Omental fat pad (tissue), 4 donors: Measurements from ENCODE around the gene INSYN2B. TPM values are rescaled to one million over a fixed set of nuclear protein-coding genes. Genes with fewer than 3 reads are reported as not detected.
A peak's percentile ranks its signal among the peaks of the same experiment; 100 is the strongest.

Experiments used
- ATAC-seq: fragments of 150-250 bp; one replicate; pipeline ENCODE4 v1.9.1; 2016; ENCODE audit warnings: mild to moderate bottlenecking, moderate library complexity; ENCODE audit not compliant: low FRiP score
- DNase-seq: peaks from one replicate; pipeline ENCODE4 v3.0.0-alpha.2; 2019; ENCODE audit warnings: low spot score
- CTCF ChIP-seq, 3 donors: fragments of 450-650 bp; IDR thresholded peaks; one replicate each; pipeline ENCODE4 v1.5.1; 2016 to 2017; ENCODE audit warnings: antibody characterized with exemption in 3 of 3, mild to moderate bottlenecking in 3 of 3, moderate library complexity in 2 of 3
- total RNA-seq, 4 donors: library from RNA; depleted of rRNA; stranded (reverse); fragments of >200 nt; gene quantifications; one replicate each; pipeline ENCODE4 v1.1.0, GENCODE V29; 2016

INSYN2B gene
- total RNA-seq, 4 donors from 2014 or later: 1.4 to 8.4 (median 5.4) TPM

GRCh38 chr5:169876386-169876785 is 103.9 kb downstream of the INSYN2B start:
- no peak for TF ChIP-seq CTCF (IDR thresholded peaks at IDR 0.05)
- ATAC-seq: no peak
- DNase-seq: no peak

GRCh38 chr5:169875731-169876130 is 104.6 kb downstream of the INSYN2B start:
- TF ChIP-seq CTCF (IDR thresholded peaks at IDR 0.05): no peak
- ATAC-seq (no peak), DNase-seq (no peak)

- DNase-seq: no peak
- ATAC-seq: peak; percentile 81
- no peak for TF ChIP-seq CTCF (IDR thresholded peaks at IDR 0.05)
Observed at GRCh38 chr5:169875091-169875728, 105.1 kb downstream of the INSYN2B start.

DNA sequence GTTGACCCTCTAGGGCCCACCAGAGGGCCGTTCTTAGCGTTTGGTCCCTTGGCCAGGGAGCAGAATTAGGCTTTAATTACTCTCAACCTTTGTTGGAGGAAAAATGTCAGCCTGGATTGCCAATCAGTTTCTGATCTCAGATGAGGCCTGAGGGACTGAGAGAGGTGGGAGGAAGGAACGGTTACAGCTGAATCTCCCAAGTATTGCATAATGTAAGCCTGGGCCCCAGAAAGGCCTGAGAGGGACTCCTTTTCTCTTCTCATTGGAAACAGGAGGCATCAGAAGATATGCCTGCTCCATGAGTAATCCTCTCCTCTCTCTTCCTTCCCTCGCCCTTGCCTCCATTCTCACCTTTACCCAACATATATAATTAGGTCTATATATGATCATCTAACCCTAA is 105.7 kb downstream of the INSYN2B start:
- DNase-seq: no peak
- TF ChIP-seq CTCF (IDR thresholded peaks at IDR 0.05): no peak

GRCh38 chr5:169873642-169874041 is 106.7 kb downstream of the INSYN2B start:
- no peak for ATAC-seq
- no peak for TF ChIP-seq CTCF (IDR thresholded peaks at IDR 0.05)
- no peak for DNase-seq

More for the DNA sequence above, 105.7 kb downstream of the INSYN2B start:
- ATAC-seq: no peak

DNA sequence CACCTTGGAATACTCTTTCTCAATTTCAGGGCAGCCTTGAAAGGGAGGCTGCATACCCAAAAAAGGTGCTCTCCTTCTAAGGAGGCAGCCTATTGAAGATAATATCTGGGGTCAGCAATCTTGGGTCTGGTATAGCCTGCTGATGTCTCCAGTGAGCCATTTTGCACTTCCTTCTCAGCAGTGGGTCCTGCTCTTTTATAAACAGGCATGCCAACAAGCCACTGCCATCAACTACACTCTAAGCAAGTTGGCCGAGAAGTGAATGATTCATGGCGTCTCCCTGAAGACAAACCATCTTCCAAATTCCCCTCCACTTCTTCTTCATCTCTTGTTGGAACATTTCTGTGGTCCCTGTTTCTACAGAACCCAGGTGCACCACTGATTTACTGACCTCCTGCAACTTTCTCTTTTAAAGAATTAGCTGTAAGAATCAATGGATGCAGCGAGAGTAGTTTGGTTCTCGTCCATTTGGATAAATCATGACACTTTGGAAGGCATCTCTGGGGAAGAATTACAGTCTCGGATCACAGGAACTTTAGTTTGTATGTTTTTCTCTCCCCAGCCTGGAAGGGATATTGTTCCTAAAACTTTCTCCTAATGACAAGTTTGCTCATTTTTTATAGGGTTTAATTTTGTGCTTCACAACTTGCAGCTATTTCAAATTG is 108.3 kb downstream of the INSYN2B start:
- no peak for TF ChIP-seq CTCF (IDR thresholded peaks at IDR 0.05)
- ATAC-seq (no peak), DNase-seq (no peak)

DNA sequence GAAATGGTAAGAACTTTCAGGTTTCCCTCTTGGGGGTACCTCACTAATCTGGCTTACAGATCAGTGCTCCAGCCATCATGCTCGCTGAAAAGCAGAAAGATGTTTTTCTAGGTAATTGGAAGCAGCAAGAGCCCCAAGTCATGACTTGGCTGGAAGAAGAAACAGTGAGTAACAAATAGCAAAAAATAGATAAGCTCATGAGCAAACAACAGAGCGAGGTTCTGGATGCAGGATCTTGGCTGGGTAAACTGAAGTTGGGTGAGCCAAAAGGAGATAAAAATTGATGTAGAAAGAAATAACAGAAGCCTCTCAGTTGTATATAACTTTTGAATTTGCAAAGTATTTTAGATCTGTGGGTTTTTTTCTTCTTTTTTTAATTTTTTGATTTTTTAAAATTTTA is 110.1 kb downstream of the INSYN2B start:
- ATAC-seq: no peak
- DNase-seq: no peak
- no peak for TF ChIP-seq CTCF (IDR thresholded peaks at IDR 0.05)
